Endothelial cell of hepatic sinusoid (primary cell): Measurements from ENCODE around the gene IPO7.
"Not testable (repeated sequence)": the region's sequence is repeated elsewhere in the genome, so short reads cannot be mapped to it uniquely, and the experiment has no call there.

ENCODE experiments used
- in situ Hi-C: cut with HindIII; loops from 2 replicates; pipeline ENCODE4 v1.10.0; 2017; ENCODE audit warnings: low sequenced_read_pairs

IPO7 gene

DNA sequence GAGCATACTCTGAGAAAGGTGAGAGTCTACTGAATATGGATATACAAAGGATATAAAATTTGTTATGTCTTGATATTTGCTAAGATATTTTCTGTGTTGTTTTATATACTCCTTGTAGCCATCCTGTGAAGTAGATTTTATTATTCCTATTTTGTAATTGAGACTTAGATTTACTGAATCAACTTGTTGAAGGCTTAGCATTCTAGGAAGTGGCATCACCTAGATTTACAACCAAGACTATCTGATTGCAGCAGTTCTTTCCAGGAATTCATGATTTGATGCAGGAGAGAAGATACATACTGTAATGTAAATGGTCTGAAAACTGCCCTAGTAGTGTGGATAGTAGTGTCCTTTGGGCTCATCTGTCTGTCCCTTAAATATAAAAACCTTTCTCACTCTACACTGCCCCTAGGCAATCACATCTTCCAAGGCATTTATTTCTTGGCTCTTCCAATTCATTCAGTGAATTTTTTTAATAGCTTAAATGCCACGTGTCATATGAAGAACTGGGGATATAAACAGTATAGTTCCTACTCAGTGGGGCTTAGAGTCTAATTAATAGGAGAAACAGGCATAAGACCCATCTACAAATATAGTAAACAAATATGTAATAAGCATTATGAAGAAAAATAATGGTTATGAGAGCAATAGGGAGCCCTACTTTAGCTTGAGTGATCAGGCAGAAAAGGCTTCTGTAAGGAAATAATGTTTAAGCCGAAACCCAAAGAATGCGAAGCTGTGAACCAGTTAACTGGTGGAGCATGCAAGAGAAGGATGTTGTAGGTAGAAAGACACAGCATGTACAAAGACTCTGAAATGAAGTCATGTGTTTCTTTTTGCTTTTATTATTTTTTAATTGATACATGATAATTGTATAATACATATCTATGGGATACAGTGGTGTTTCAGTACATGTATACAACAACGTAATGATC lies 13.6 kb downstream of the IPO7 start:
- in situ Hi-C loops: loop anchor here (5.0 kb wide), 1 partner anchor 56 kb away; no protein-coding TSS in a partner anchor

- in situ Hi-C loops: loop anchor here (5.0 kb wide), 1 partner anchor 57 kb away; no protein-coding TSS in a partner anchor
Measured at GRCh38 chr11:9399466-9399865, 15.0 kb downstream of the IPO7 start.

- in situ Hi-C loops: not testable (repeated sequence)
Measured at GRCh38 chr11:9401884-9402283, 17.4 kb downstream of the IPO7 start.

- in situ Hi-C loops: no loop called here
Measured at GRCh38 chr11:9428706-9429105, 44.3 kb downstream of the IPO7 start.

GRCh38 chr11:9438611-9439010 lies 54.2 kb downstream of the IPO7 start:
- in situ Hi-C loops: no loop called here

DNA sequence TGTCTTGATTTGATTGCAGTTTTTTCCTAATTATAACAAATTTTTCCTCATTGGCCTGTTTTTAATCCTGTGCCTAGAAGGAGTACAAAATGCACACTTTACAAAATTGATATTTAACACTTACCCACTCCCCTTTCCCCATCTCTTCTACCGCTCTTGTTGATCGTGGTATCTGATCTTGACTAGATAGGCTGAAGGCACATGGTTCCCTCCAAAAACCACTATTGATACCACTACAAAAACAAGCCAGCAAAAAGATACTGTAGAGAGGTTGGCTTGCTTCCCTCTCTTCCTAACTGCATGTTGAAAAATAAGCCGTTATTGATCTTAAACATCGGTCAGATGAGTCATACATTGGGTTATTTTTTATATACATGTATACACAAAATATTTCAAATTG lies 61.8 kb downstream of the IPO7 start:
- in situ Hi-C loops: no loop called here

GRCh38 chr11:9448576-9449352 lies 64.3 kb downstream of the IPO7 start:
- in situ Hi-C loops: no loop called here

DNA sequence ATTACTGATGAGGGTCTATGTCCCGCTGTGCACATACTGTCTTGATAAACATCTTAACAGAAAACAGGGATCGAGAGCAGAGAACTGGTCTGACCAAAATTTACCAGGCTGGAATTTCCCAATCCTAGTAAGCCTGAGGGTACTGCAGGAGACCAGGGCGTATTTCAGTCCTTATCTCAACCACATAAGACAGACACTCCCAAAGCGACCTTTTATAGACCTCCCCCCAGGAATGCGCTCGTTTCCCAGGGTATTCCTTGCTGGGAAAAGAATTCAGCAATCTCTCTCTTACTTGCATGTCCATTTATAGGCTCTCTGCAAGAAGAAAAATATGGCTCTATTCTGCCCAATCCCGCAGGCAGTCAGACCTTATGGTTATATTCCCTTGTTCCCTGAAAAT lies 67.6 kb downstream of the IPO7 start:
- in situ Hi-C loops: not testable (repeated sequence)

DNA sequence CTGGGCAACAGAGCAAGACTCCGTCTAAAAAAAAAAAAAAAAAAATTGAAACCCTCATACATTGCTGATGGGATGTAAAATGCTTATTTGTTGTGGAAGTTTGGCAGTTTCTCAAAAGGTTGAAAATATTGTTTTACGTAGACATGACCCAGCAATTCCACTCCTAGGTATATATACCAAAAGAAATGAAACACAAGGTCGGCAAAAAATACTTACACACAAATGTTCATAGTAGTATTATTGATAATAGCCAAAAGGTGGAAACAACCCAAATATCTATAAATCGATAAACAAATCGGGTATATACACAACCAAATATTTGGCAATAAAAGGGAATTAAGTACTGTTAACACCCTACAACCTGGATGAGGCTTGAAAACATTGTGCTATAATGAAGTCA lies 71.3 kb downstream of the IPO7 start:
- in situ Hi-C loops: loop anchor here (5.0 kb wide), 2 partner anchors 33 to 47 kb away; no protein-coding TSS in a partner anchor

DNA sequence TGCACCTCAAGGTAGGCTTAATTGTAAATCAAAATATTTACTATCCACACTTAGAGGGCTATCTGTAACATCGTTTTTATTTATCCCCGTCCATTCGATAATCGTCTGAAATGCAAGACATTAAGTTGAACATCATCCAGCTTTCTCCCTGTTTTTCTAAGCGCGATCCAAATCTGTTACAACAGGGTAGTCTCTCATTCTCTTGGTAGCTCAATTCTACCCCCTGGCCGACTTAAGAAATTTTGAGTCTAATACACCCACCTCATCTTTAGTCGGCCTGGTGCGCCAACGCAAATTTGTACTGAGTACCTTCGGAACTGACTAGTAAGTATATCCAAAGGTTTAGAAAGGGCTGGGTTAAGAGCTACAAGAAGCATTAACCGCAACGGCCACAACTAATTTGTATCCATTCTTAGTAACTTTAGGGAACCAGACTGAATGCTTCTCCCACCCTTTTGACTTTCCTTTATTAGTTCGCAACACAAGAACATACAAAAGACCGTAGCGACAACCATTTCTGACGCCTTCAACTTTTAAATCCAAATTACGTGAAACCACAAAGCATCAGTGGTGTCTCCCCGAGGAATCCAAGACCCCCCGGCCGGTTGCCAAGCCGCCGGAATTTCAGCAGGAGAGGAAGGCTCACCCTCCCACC lies 75.3 kb downstream of the IPO7 start:
- in situ Hi-C loops: loop anchor here (5.0 kb wide), 2 partner anchors 37 to 43 kb away; no protein-coding TSS in a partner anchor

GRCh38 chr11:9460322-9461062 lies 76.0 kb downstream of the IPO7 start, which contains the start of gene ZNF143:
Gene ZNF143 (plus strand): TSS chr11:9461012. CDS start chr11:9471309, 10,297 bp downstream.
- in situ Hi-C loops: no loop called here

GRCh38 chr11:9461063-9461759 lies 76.8 kb downstream of the IPO7 start:
- in situ Hi-C loops: no loop called here

GRCh38 chr11:9461760-9462134 lies 77.3 kb downstream of the IPO7 start:
- in situ Hi-C loops: no loop called here

GRCh38 chr11:9462172-9462799 lies 77.8 kb downstream of the IPO7 start:
- in situ Hi-C loops: no loop called here

GRCh38 chr11:9462806-9463537 lies 78.5 kb downstream of the IPO7 start:
- in situ Hi-C loops: no loop called here

DNA sequence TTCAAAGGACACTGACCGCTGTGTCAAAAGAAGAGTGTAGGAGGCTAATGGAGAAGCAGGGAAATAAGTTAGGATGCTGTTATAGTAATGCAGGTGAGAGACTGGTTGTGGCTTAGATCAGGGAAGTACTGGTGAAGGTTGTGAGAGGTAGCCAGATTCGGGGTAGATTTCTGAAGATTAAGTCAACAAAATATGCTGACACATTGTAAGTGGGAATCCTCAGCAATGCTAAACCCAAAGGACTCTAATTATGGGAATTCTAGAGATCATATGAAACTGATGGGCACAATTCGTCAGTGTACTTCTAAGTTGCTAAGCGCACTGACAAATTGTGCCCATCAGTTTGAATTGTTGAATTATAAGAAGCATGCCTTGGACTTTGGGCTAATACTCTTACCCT lies 86.3 kb downstream of the IPO7 start:
- in situ Hi-C loops: no loop called here

GRCh38 chr11:9473408-9473807 lies 89.0 kb downstream of the IPO7 start:
- in situ Hi-C loops: no loop called here

DNA sequence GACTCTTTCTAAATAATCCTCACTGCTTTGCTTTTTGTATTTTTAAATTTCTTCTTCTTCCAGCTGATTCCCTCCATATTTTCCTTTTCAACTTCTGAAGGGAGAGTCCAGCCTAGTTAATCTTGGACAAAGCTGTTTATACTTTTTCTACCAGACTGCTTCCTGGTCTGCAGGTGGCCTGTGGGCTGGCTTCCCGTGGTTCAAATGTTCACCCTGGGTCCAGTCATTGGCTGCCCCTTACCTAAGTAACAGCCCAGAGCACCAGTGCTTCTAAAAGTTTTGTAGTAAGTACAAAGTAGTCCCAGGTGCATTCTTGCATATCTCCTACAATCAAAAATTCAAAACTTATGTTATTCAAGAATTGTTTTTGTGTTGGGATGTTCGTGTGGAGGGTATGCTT lies 95.4 kb downstream of the IPO7 start:
- in situ Hi-C loops: no loop called here
